DMS79 (cell line): Measurements from ENCODE around the gene TUBGCP6.

Source experiments
- DNase-seq: peaks from one replicate; lab custom pipeline; 2025; lab: John Stamatoyannopoulos, UW

Gene TUBGCP6

GRCh38 chr22:50264104-50264745, 19.4 kb upstream of the TUBGCP6 start:
- DNase-seq, result no peak

- DNase-seq, result no peak
Observed at GRCh38 chr22:50262973-50263617, 18.3 kb upstream of the TUBGCP6 start.

GRCh38 chr22:50262460-50262911, 17.7 kb upstream of the TUBGCP6 start:
- DNase-seq, result no peak

GRCh38 chr22:50261615-50262459, 17.0 kb upstream of the TUBGCP6 start, which contains the start of gene MAPK12:
MAPK12 (minus strand) TSS chr22:50261683; CDS start chr22:50261509, 174 bp downstream.
- no peak for DNase-seq

- no peak for DNase-seq
Observed at GRCh38 chr22:50260801-50261614, 16.2 kb upstream of the TUBGCP6 start.

- no peak for DNase-seq
Observed at GRCh38 chr22:50260434-50260800, 15.6 kb upstream of the TUBGCP6 start.

GRCh38 chr22:50259302-50259701, 14.5 kb upstream of the TUBGCP6 start:
- DNase-seq, result no peak

- no peak for DNase-seq
Observed at GRCh38 chr22:50258361-50259292, 13.8 kb upstream of the TUBGCP6 start.

GRCh38 chr22:50257451-50258360, 12.9 kb upstream of the TUBGCP6 start:
- no peak for DNase-seq

- no peak for DNase-seq
Observed at GRCh38 chr22:50257041-50257440, 12.2 kb upstream of the TUBGCP6 start.

GRCh38 chr22:50256258-50256862, 11.5 kb upstream of the TUBGCP6 start:
- no peak for DNase-seq

GRCh38 chr22:50255607-50256006, 10.8 kb upstream of the TUBGCP6 start:
- DNase-seq, result no peak

- DNase-seq, result no peak
Observed at GRCh38 chr22:50255099-50255498, 10.3 kb upstream of the TUBGCP6 start.

GRCh38 chr22:50253941-50254340, 9.1 kb upstream of the TUBGCP6 start:
- DNase-seq, result no peak

GRCh38 chr22:50253046-50253915, 8.5 kb upstream of the TUBGCP6 start:
- DNase-seq, result no peak

GRCh38 chr22:50252082-50253045, 7.5 kb upstream of the TUBGCP6 start:
- DNase-seq, result no peak

- DNase-seq, result no peak
Observed at GRCh38 chr22:50251477-50252081, 6.8 kb upstream of the TUBGCP6 start.
